Measurements from ENCODE around the gene MOCS3. TPM values are rescaled to one million over a fixed set of nuclear protein-coding genes. Genes with fewer than 3 reads are reported as not detected.

Gene MOCS3
- total and polyA plus RNA-seq, 2 of the 13 experiments (the other 11 are each of a cell fraction or from before 2014, with no cell fraction given): 3.7 to 8.4 TPM

- TF ChIP-seq BCLAF1 (IDR thresholded peaks at IDR 0.05) (no peak), MTA3 (CRISPR knock-in tag; IDR thresholded peaks at IDR 0.05) (no peak), GRHL1 (CRISPR knock-in tag; conservative IDR thresholded peaks at IDR 0.05) (no peak), ZEB1 (IDR thresholded peaks at IDR 0.05; ENCODE audit: insufficient replicate concordance, low read depth) (no peak), NAIF1 (CRISPR knock-in tag; IDR thresholded peaks at IDR 0.05; ENCODE audit: borderline replicate concordance) (no peak), RXRB (CRISPR knock-in tag; IDR thresholded peaks at IDR 0.05; ENCODE audit: borderline replicate concordance) (peak; percentile 89), HOXA9 (CRISPR knock-in tag; IDR thresholded peaks at IDR 0.05; ENCODE audit: borderline replicate concordance) (no peak), POLR2AphosphoS2 (IDR thresholded peaks at IDR 0.05; ENCODE audit: low read depth, low read length) (no peak), ZNF563 (CRISPR knock-in tag; IDR thresholded peaks at IDR 0.05) (peak; percentile 51; the same call in 1 of the 2 replicates), ZKSCAN5 (CRISPR knock-in tag; IDR thresholded peaks at IDR 0.05) (0 out of 2 replicates have a peak, but pooled peaks have one; percentile 31), RFXANK (CRISPR knock-in tag; IDR thresholded peaks at IDR 0.05) (peak; percentile 81; the same call in 1 of the 2 replicates), TFAP4 (IDR thresholded peaks at IDR 0.05; ENCODE audit: borderline replicate concordance, low read depth) (no peak; the same call in 1 of the 2 replicates), ADNP (CRISPR knock-in tag; IDR thresholded peaks at IDR 0.05) (peak; percentile 96), SMYD3 (CRISPR knock-in tag; IDR thresholded peaks at IDR 0.05) (no peak), PAWR (CRISPR knock-in tag; IDR thresholded peaks at IDR 0.05; ENCODE audit: borderline replicate concordance) (0 out of 2 replicates have a peak, but pooled peaks have one; percentile 41), ZNF674 (CRISPR knock-in tag; IDR thresholded peaks at IDR 0.05; ENCODE audit: low read depth) (no peak), FLYWCH1 (CRISPR knock-in tag; IDR thresholded peaks at IDR 0.05) (no peak), ZNF484 (CRISPR knock-in tag; IDR thresholded peaks at IDR 0.05; ENCODE audit: borderline replicate concordance, low read depth) (no peak), KDM2A (CRISPR knock-in tag; IDR thresholded peaks at IDR 0.05; ENCODE audit: borderline replicate concordance, low read depth) (peak; percentile 98)
- TF ChIP-seq, protein P1, sequence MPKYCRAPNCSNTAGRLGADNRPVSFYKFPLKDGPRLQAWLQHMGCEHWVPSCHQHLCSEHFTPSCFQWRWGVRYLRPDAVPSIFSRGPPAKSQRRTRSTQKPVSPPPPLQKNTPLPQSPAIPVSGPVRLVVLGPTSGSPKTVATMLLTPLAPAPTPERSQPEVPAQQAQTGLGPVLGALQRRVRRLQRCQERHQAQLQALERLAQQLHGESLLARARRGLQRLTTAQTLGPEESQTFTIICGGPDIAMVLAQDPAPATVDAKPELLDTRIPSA (CRISPR knock-in tag; IDR thresholded peaks at IDR 0.05; ENCODE audit: borderline replicate concordance): no peak
- TF ChIP-seq, protein P2, sequence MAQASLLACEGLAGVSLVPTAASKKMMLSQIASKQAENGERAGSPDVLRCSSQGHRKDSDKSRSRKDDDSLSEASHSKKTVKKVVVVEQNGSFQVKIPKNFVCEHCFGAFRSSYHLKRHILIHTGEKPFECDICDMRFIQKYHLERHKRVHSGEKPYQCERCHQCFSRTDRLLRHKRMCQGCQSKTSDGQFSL (CRISPR knock-in tag; IDR thresholded peaks at IDR 0.05): peak; percentile 87
These were observed 29.1 kb upstream of the MOCS3 start (continued) for GRCh38 chr20:50929299-50930138.

Data from HepG2 (cell line).